A673 (cell line): Measurements from ENCODE around the gene FLNC.

Experiments used
- CTCF ChIP-seq: fragments of 300-800, 200-600 bp; sonication (generic); conservative IDR thresholded peaks from 2 replicates; pipeline ENCODE4 v1.5.1; 2017; ENCODE audit warnings: low read depth, mild to moderate bottlenecking, antibody characterized with exemption, low read length, moderate library complexity, mixed read lengths
- EZH2 ChIP-seq: fragments of 200-600 bp; sonication (generic); IDR thresholded peaks from 2 replicates; pipeline ENCODE4 v1.6.1; 2017; ENCODE audit warnings: borderline replicate concordance, low read depth, mild to moderate bottlenecking, mixed read lengths, antibody characterized with exemption, low read length; ENCODE audit not compliant: poor library complexity, severe bottlenecking

GRCh38 chr7:128833148-128833945 lies 3.1 kb downstream of the FLNC start:
- TF ChIP-seq CTCF (no peak), EZH2 (no peak)
